OCI-LY7 (cell line): ENCODE data around the gene ZDHHC14.

Experiments used
- CTCF ChIP-seq: fragments of 200-600 bp; sonication (generic); conservative IDR thresholded peaks from 2 replicates; pipeline ENCODE4 v1.5.1; 2014; ENCODE audit warnings: mild to moderate bottlenecking, antibody characterized with exemption, low read length, moderate library complexity, mixed read lengths
- EZH2phosphoT487 ChIP-seq: fragments of 200-600 bp; sonication (generic); IDR thresholded peaks from 2 replicates; pipeline ENCODE4 v1.6.1; 2018; ENCODE audit warnings: low read depth, borderline replicate concordance, mild to moderate bottlenecking, mixed run types, antibody characterized with exemption, low read length, moderate library complexity, mixed read lengths

GRCh38 chr6:157660414-157660813, 279.4 kb downstream of the ZDHHC14 start:
- TF ChIP-seq CTCF (no peak), EZH2phosphoT487 (no peak)
